ENCODE results near the gene PTPRG.
"Not testable (repeated sequence)": the region's sequence is repeated elsewhere in the genome, so short reads cannot be mapped to it uniquely, and the experiment has no call there.

PTPRG gene

DNA sequence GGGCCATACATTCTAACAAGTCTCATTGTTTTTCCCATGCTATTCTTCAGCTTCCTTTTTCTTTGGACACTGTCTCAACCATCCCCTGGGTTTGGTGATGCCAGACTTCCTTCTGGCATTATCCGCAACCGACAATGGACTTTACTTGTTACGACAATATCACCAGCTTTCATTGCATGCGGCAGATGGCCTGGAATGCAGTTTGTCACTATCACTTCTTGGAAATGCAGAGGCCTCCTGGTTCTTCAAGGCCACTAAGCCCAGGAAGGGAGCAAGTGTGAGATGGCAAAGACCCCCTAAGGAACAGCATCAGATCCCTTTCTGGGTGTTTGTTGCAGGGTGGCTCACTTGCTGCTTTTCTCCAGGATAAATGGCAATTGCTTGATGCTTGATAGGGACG is 128.6 kb downstream of the PTPRG start:
- no peak for DNase-seq

DNA sequence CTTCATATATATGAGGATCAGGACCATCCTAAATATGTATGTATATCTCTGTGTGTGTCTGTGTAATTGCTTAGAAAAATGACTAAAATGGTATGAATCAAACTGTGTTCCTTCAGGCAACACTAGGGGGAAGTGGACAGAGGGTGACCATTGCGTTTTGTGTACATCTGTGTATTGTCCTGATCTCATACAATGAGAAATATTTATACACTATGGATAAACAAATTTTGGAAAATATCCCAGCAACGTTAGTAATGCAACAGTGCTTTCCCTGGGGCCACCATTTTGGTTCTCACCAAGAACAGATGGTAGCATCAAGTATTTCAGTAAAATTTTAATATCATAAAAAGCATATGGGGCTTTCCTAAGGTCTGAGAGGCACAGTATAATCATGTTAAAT is 130.1 kb downstream of the PTPRG start:
- DNase-seq: no peak

DNA sequence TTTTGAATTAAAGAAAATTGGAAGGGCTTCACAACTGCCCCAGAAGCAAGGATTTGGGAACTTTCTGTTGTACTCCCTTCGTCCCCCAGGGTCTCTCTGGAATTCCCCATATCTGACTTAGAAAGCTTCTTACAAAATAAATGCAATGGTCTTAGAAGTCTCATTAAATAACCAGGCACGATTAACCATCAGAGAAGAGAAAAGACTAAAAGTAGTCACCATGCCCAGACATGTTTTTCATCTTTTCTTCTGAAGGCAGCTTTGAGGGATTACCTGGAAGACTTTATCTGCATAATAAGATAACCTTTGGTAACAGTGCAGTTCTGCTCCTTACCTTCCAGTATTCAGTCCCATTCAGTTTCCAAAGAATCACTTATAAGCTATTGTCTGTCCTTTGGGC is 135.9 kb downstream of the PTPRG start:
- DNase-seq: no peak

DNA sequence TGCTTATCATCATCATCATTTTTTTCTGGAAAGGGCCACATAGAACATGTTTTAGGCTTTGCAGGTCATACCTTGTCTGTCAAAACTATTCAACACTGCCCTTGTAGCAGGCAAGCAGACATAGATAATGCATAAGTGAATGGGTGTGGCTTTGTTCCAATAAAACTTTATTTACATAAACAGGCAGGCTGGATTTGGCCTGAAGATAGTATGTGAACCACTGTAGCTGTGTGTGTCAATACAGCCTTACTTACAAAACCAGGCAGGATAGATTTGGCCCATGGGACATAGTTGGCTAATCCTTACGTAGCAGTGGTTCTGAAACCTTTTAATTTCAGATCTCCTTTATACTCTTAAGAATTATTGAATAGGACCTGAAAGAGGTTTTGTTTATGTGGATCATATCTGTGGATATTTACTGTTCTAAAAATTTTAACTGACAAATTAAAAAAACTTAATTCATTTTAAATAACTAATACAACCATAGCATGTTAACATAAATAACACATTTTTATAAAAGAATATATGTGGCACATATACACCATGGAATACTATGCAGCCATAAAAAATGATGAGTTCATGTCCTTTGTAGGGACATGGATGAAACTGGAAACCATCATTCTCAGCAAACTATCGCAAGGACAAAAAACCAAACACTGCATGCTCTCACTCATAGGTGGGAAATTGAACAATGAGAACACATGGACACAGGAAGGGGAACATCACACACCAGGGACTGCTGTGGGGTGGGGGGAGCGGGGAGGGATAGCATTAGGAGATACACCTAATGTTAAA is 137.1 kb downstream of the PTPRG start:
- DNase-seq: not testable (repeated sequence)

DNA sequence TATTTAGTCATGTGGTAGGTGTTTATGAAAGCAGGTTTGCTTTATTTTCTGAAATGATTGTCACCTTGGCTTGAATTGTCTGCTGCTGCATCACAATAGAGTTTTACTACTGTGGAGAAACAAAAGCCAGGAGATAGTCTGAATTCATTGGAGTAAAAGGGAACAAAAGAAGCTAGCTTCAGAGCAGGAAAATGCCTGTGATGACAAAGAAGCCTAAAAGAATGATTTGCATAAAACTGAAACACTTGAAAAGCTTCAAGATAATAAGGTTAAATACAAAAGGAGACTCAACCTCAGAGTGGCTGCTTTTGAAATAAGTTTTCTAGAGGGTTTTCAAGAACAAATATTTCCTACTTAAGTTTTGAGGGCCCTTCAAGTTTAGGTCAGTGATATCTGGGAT is 138.3 kb downstream of the PTPRG start:
- no peak for DNase-seq

DNA sequence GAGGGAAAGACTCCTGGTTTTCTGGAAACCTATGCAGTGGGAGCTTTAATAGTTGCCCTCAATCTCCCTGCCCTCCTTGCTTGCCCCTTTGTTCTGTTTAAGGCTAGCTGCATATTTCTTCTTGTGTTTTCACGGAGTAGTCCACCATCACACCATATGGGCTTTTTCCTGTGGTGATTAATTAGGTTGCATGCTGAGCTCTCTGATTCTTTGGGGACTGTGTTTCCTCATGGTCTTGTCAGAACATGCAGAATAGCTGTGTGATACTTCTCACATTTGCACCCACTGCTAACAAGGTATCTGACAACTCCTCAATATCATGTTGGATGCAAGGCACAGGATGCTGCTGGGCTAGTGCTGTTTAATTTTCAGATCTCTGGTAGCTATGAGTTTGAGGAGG is 139.6 kb downstream of the PTPRG start:
- no peak for DNase-seq

DNA sequence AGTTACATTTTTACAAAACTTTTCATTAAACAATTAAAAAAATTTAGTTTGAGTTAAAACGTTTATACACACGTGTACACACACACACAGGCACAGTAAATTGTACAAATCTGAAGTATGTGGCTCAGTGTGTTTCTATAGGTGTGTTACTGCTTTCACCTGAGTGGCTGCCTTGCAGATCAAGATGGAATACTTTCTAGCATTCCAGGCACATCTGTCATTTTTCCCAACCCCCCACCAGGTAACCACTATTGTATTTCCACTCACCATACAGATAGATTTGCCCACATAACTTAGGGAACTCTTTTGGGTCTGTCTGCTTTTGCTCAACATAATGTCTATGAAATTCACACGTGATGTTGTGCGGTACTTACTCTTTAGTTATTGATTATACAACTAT is 141.1 kb downstream of the PTPRG start:
- DNase-seq: no peak

DNA sequence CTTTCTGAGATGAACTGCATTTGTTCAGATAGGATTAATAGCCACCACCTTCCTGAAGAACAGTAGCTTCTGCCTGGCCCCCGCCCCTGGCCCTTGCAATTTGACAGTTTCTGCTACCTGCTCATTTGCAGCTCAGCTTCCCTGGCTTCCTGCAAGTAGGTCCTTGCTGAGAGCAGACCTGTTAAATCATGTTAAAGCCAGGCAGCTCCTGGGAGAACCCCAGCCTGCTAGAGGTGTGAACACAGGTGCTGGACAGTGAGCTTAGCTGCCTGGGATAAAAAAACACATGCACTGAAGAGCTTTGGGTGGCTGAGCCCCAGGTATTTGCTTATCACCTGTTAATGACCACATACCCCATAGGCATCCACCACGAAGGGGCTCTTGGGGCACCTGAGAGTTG is 143.4 kb downstream of the PTPRG start:
- DNase-seq: no peak

DNA sequence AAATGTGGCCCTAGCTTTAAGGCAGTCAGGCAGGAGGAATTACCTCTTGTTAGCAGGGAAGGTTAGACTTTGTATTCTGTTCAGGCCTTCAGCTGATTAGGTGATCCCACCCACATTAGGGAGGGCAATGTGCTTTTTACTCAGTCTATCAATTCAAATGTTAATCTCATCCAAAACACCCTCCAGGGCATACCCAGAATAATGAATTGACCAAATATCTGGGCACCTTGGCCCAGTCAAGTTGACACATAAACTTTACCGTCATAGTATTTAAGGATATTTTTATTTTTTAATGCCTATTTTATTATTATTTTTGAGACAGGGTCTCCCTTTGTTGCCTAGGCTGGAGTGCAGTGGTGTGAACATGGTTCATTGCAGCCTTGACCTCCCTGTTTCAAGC is 146.1 kb downstream of the PTPRG start:
- DNase-seq: no peak

DNA sequence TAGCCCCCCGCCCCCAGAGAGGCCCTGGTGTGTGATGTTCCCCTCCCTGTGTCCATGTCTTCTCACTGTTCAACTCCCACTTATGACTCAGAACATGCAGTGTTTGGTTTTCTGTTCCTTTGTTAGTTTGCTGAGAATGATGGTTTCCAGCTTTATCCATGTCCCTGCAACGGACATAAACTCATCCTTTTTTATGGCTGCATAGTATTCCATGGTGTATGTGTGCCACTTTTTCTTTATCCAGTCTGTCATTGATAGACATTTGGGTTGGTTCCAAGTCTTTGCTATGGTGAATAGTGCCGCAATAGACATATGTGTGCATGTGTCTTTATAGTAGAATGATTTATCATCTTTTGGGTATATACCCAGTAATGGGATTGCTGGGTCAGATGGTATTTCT is 149.5 kb downstream of the PTPRG start:
- DNase-seq: not testable (repeated sequence)

DNA sequence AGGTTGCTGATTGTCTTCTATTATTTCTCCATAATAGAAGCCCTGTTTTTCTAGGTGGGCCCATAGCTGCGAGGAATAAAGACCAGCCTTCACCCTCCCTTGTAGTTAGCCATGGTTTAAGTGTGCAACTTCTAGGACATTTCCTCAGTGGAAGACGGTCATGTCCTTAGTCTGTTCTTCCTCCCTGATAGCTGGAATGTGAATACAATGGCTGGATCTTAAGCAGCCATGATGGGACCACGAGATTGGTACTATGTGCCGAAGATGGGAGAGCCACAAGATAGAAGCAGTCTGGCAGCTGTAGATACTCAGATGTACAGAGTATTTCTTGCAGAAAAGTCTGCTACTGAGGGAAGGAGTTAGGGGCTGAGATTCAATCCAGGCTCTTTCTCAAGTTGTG is 152.9 kb downstream of the PTPRG start:
- DNase-seq: no peak

DNA sequence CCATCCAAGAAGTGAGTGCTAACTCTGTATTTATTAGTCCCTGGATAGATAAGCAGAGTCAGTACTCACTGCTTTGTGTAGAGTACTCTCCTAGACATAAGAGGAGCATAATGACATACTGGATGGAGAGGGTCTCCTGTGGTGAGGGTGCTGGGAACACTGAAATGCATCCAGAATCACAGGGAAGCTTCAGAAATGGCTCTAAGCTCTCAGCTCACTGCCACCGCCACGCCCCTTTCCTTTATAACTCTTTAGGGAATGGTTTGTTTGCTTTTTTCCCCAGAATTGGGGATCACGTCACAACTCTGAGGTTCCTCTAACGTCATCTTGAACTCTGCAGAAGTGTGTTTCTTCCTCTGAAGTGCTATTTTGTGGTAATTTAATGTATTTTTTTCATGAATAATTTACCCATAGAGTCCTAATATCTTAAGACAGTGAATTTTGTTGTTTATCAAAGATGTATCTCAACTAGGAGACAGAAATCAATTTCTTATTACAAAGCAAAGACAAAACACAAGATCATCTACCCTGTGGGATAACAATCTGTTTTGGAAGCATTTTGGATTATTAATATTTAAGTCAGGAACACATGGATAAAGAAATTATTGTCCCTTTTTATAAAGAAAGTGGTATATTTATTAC is 154.6 kb downstream of the PTPRG start:
- DNase-seq: no peak

DNA sequence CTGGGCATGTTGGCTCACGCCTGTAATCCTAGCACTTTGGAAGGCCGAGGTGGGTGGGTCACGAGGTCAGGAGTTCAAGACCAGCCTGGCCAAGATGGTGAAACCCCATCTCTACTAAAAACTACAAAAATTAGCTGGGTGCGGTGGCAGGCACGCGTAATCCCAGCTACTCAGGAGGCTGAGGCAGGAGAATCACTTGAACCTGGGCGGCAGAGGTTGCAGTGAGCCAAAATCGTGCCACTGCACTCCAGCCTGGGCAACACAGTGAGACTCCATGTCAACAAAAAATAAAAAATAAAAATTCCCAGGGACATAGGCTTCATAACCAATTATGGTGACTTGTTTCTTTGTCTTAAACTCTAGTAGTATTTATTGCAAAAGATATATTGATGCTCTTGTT is 155.3 kb downstream of the PTPRG start:
- not testable (repeated sequence) for DNase-seq

DNA sequence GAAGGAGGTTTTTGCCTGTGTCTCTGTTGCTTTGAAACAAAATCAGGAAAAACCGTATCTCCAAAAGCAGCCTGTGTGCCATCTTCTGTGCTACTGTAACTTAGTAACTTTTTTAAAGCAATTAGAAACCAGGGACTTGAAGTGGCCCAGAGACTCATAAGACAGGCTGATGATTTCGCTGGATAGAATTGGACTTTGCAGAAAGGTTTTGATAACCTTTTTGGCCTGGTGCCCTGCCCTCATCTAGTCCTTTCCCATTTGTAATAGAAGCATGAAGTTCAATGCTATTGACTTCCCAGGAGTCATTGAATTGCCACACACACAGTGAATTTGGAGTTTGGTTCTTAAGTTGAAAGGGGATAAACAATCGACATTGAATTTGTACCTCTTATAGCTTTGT is 157.2 kb downstream of the PTPRG start:
- no peak for DNase-seq

DNA sequence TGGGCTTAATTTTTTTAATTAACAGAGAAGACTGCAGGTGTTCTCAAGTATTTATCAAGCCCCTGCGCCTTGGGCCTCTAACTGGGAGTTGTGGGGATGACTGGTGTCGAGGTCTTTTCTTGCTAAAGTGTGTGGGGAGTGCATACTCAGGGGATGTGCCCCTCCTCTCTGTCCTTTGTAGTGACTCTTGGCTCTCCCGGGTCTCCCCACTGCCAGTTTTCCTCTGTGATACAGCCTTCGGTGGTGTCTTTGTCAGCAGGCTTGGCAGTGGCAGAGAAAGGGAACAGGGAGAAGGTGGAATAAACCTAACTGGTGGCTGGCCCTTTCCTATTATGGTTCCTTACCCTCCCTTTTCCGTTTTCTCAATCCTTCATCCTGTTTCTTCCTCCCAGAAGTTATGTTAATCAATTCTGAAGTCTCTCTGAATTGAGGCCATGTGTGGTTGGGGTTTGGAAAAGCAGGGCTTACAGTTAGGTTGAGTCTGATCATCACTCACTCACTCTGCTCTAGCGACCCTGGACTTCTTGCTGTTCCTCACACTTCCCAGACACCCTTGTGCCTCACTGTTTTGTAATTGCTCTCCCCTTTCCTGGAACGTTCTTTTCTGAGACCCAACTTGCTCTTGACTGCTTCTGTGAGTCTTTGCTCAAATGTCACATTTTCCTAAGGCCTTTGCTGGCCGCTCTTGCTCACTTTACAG is 158.1 kb downstream of the PTPRG start:
- no peak for DNase-seq

DNA sequence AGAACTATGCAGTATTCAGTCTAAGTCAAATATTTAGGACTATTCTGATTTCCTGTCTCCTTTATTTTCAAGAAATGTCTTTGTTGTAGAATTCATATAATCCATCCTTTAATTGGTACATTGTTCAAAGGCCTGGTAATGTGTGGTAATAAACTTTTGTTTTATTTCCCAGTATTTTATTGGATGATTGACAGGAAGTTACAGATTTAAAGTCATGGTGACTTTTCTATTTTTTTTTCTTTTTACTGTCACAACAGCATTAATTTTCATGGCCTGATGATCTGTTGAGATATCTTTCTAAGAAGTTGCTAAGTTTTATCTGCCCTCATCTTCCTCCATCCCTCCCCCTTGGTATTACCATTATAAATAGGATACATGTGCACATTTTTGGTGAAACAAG is 161.7 kb downstream of the PTPRG start:
- no peak for DNase-seq

DNA sequence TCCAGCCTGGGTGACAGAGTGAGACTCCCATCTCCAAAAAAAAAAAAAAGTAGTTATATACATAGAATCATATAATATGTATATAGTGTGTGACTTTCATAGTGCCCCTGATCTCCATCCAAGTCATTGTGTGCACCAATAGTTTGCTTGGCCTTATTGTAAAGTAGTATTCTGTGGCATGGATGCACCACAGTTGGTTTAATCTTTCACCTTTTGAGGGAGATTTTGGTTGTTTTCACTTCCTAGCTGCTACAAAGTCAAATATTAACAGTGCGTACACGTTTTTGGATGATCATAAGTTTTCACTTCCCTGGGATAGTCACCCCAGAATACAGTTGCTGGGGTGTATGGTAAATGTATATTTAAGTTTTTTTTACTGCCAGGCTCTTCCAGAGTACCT is 162.8 kb downstream of the PTPRG start:
- DNase-seq: no peak

DNA sequence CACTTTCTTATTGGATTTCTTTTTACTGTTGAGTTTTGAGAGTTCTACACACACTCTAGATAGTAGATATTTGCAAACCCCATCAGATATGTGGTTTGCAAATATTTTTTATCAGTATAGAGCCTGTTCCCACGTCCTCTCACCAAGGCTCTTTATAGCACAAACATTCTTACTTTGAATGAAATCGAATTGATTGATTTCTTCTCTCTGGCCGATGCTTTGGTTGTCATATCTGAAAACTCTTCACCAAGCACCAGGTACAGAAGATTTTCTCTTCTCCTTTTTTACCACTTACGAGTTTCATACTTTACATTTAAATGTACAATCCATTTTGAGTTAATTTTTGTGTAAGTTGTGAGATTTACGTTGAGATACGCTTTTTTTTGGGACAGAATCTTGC is 163.4 kb downstream of the PTPRG start:
- no peak for DNase-seq

DNA sequence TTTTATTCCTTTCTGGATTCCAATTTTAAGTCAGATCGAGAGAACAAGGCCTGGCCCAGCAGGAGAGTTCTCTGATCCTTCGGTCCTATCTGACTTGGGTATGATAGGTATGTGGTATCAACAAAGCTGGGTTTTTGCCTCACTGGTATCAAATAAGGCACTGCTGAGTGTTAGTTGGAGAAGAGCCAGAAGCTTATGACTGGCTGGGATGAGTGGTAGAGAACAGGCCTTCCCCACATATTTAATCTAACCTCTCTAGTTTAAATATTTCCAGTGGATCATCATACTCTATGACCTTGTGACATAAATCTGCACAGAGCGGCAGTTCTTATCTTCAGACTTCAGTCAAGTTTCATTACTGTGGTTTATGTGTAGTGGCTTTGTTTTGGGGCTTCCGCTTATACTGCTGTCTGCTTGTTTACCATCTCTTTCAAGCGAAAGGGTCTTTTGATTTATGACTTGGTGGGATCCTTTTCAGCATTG is 164.5 kb downstream of the PTPRG start:
- DNase-seq: no peak

DNA sequence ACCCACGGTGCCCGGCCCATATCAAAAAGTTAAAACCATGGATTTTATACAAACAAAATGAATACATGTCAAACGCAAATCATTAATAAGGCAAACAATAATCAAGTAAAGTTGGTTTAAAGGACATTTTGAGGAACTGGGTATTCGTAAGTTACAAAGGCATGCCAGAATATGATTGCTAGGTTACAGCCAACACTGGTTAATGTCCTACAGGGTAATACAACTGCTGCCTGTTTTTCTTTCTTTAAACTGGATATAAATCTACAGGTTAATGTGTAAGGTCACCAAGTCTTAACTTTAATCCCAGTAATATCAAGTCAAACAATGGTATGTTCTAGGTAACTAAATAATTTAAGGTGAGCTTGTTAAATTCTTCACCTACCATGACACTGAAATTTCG is 166.1 kb downstream of the PTPRG start:
- no peak for DNase-seq

DNA sequence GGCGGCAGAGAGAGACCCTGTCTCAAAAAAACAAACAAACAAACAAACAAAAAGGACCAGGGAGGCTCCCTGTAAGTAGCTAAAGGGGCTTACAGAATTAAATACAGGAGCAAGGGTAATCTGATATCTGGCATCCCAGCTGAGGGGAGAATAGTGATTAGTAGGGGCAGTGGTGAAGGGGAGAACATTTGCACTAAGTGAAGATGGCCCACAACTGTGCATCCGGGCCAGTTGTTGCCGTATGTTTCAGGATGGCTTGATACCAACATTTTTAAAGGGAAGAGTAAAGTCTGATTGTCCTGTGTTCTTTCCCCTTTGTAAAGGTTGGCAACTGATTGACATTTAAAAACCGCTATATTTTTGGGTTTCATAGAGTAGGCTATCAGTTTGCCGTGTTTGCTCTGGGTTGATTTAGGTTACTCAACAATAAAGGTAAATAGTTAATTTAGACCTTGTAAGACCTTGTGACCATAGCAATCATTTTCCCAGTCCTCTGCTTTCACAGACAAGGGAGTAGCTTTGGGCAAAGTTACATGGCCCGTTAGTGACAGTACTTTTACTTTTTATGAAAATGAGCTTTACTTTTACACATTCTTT is 167.8 kb downstream of the PTPRG start:
- DNase-seq: no peak

DNA sequence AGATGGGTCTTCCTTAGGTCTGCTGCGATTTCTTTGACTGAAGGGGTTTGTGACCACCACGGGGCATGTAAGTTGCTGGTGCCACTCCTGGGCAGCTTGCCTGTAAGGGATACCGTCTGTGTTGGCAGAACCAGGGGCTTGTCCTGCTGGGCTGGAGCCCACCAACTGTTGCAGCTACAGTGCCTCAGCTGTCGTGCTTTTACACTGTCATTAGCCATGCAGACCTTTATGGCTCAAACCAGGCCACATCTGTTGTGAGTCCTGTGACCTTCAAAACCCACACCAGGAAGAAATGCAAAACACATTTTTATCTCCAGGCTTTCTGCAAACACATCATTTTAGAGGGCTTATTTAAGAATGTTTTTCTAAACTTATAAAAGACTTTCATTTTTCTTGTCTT is 168.7 kb downstream of the PTPRG start:
- DNase-seq: no peak

DNA sequence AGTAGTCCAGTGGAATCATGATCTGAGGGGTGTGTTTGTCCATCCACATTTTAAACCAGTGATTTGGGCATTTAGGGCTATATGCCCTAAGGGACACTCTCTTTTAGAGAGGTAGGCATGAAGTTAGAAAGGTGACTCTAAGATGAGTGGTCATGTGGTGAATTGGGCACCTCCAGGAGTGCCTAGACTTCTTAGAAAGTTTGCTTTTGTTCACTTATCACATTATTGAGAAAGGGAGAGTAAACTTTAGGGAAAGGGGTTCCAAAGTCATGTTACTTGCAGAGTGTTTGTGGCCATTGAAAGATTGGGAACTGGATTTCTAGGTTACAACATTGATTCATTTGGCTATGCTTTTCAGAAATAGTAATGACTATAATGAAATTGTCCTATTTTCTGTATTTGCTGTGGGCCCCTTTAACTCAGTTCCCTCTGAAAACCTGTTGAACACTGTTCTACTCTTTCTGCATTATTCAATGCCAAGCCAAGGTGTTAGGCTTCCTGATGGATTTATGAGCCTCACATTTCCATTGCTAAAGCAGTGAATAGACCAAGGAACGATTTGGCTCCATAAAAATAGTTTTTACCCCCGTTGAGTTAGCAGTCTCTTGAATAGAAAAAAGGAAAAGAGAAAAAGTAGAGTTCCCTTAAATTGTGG is 169.3 kb downstream of the PTPRG start:
- no peak for DNase-seq
